Breast epithelium (tissue), 3 donors: Measurements from ENCODE around the gene CCDC70.

ENCODE experiments used
- POLR2A ChIP-seq: fragments of 450-650 bp; IDR thresholded peaks from one replicate; pipeline ENCODE4 v1.6.1; 2016; ENCODE audit warnings: antibody characterized with exemption, mild to moderate bottlenecking, moderate library complexity
- TF ChIP-seq, protein P1 (sequence below), 3 donors: fragments of 450-650 bp; IDR thresholded peaks; one replicate each; pipeline ENCODE4 v1.5.1; 2016 to 2017; ENCODE audit warnings: antibody characterized with exemption in 3 of 3, mild to moderate bottlenecking in 3 of 3, moderate library complexity in 3 of 3

DNA sequence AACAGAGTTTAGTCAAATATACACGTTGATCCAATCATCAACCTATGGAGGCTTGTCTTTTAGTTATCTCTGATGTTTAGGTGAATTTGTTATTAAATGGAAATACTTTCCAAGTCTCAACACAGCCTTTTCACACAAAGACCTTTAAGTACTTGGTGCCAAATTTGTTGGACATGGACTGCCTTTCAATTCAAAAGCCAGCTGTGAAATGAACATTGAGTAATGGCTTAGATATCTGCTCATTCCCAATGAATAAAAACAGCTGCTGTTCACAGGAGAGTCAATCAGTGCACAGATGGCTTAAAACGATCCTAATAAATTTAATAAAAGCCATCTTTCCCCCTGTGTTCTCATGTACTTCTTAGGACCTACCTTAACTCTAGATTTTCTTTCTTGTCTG, 37.9 kb upstream of the CCDC70 start:
- TF ChIP-seq, protein P1, sequence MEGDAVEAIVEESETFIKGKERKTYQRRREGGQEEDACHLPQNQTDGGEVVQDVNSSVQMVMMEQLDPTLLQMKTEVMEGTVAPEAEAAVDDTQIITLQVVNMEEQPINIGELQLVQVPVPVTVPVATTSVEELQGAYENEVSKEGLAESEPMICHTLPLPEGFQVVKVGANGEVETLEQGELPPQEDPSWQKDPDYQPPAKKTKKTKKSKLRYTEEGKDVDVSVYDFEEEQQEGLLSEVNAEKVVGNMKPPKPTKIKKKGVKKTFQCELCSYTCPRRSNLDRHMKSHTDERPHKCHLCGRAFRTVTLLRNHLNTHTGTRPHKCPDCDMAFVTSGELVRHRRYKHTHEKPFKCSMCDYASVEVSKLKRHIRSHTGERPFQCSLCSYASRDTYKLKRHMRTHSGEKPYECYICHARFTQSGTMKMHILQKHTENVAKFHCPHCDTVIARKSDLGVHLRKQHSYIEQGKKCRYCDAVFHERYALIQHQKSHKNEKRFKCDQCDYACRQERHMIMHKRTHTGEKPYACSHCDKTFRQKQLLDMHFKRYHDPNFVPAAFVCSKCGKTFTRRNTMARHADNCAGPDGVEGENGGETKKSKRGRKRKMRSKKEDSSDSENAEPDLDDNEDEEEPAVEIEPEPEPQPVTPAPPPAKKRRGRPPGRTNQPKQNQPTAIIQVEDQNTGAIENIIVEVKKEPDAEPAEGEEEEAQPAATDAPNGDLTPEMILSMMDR (IDR thresholded peaks at IDR 0.05): no peak
- TF ChIP-seq POLR2A: no peak
